OCI-LY3 (cell line): ENCODE data around the gene NPSR1.

ENCODE experiments used
- EZH2phosphoT487 ChIP-seq: fragments of 200-600 bp; shearing (Covaris generic); IDR thresholded peaks from 2 replicates; pipeline ENCODE4 v1.6.1; 2018; ENCODE audit warnings: antibody characterized with exemption, mixed run types, low read depth
- TF ChIP-seq, protein P1 (sequence below): fragments of 200-600, 300-600 bp; sonication (generic); IDR thresholded peaks from 2 replicates; pipeline ENCODE4 v1.5.1; 2014; ENCODE audit warnings: antibody characterized with exemption, low read length, low read depth

DNA sequence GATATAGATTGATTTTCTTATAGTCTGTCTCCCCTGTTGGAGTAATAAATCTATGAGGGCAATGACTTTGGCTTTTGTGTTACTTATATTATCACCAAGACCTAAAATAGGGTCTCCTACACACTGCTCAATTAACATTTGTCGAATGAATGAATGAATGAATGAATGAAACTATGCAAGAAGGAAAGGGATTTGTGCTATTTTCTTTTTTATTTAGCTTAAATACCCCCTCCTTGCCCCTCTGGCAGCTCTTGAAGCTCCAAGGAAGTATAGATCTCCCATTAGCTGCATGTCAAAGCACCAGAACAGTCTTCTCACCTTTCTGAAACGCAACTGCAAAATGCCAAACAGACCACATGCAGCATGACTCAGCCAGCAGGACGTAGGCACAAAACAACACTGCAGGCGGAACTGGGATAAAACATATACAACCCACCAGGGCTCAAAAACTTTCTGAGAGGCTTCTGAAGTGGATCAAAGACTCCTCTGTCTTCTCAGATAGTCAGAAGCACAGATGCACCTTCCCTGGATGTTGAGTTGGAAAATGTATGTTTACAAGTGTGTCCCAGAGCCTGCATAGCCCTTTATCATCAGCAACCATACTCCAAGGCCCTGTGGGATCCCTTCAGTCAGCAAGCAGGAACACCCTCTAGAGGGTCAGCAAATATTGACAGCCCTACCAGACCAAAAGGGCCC lies 187.8 kb downstream of the NPSR1 start:
- TF ChIP-seq, protein P1, sequence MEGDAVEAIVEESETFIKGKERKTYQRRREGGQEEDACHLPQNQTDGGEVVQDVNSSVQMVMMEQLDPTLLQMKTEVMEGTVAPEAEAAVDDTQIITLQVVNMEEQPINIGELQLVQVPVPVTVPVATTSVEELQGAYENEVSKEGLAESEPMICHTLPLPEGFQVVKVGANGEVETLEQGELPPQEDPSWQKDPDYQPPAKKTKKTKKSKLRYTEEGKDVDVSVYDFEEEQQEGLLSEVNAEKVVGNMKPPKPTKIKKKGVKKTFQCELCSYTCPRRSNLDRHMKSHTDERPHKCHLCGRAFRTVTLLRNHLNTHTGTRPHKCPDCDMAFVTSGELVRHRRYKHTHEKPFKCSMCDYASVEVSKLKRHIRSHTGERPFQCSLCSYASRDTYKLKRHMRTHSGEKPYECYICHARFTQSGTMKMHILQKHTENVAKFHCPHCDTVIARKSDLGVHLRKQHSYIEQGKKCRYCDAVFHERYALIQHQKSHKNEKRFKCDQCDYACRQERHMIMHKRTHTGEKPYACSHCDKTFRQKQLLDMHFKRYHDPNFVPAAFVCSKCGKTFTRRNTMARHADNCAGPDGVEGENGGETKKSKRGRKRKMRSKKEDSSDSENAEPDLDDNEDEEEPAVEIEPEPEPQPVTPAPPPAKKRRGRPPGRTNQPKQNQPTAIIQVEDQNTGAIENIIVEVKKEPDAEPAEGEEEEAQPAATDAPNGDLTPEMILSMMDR, result no peak
- no peak for TF ChIP-seq EZH2phosphoT487
